GM12878 (cell line): ENCODE data around the gene CLCNKA.

ENCODE experiments used
- CREB1 ChIP-seq: IDR thresholded peaks from 2 replicates; pipeline ENCODE4 v1.6.1; 2012; ENCODE audit warnings: low read depth, mild to moderate bottlenecking, inconsistent platforms
- CTCF ChIP-seq, 3 experiments: IDR thresholded peaks in 2 of 3; conservative IDR thresholded peaks in 1 of 3; 2 replicates each; pipeline ENCODE4 v1.5.1; 2011; ENCODE audit warnings: low read depth in 3 of 3, low read length in 3 of 3, mild to moderate bottlenecking in 3 of 3, control low read depth in 2 of 3, moderate library complexity in 2 of 3, inconsistent platforms in 1 of 3, mixed read lengths in 1 of 3; ENCODE audit not compliant: control insufficient read depth in 2 of 3, insufficient read depth in 1 of 3; ENCODE audit errors: extremely low read depth in 1 of 3
- EZH2 ChIP-seq: IDR thresholded peaks from 2 replicates; pipeline ENCODE4 v1.6.1; 2012; ENCODE audit warnings: low read depth, mild to moderate bottlenecking, control low read depth, inconsistent platforms, low read length, borderline replicate concordance; ENCODE audit not compliant: control insufficient read depth
- GATAD2B ChIP-seq: fragments of 450-650 bp; conservative IDR thresholded peaks from 2 replicates; pipeline ENCODE4 v1.6.1; 2017; ENCODE audit warnings: low read depth, mild to moderate bottlenecking, moderate library complexity
- JUNB ChIP-seq: IDR thresholded peaks from 2 replicates; pipeline ENCODE4 v1.6.1; 2016; ENCODE audit warnings: antibody characterized with exemption, mild to moderate bottlenecking
- PBX3 ChIP-seq: IDR thresholded peaks from 2 replicates; pipeline ENCODE4 v1.6.1; 2011; ENCODE audit warnings: mild to moderate bottlenecking, low read depth, low read length, moderate library complexity; ENCODE audit not compliant: insufficient replicate concordance
- POLR2A ChIP-seq: IDR thresholded peaks from 2 replicates; pipeline ENCODE4 v1.6.1; 2011; ENCODE audit warnings: low read depth, mild to moderate bottlenecking, low read length
- POLR2AphosphoS5 ChIP-seq: IDR thresholded peaks from 2 replicates; pipeline ENCODE4 v1.6.1; 2011; ENCODE audit warnings: mild to moderate bottlenecking, low read length, inconsistent platforms
- SMC3 ChIP-seq: IDR thresholded peaks from 2 replicates; pipeline ENCODE4 v1.6.1; 2011; ENCODE audit warnings: low read length, improper control_type of control experiment, borderline replicate concordance
- TF ChIP-seq, protein P1 (sequence below): IDR thresholded peaks from 2 replicates; pipeline ENCODE4 v1.6.1; 2011; ENCODE audit warnings: low read depth, mild to moderate bottlenecking, low read length, moderate library complexity, borderline replicate concordance; ENCODE audit errors: extremely low read depth
- TF ChIP-seq, protein P2 (sequence below): fragments of 450-650 bp; IDR thresholded peaks from 2 replicates; pipeline ENCODE4 v1.6.1; 2014; ENCODE audit warnings: mild to moderate bottlenecking
- TF ChIP-seq, protein P3 (sequence below): IDR thresholded peaks from 2 replicates; pipeline ENCODE4 v1.6.1; 2011; ENCODE audit warnings: borderline replicate concordance, low read depth, mild to moderate bottlenecking, moderate library complexity, mixed read lengths, low read length; ENCODE audit not compliant: insufficient read depth; ENCODE audit errors: extremely low read length
- TF ChIP-seq, protein P4 (sequence below): IDR thresholded peaks from 2 replicates; pipeline ENCODE4 v1.6.1; 2012; ENCODE audit warnings: low read depth, low read length, improper control_type of control experiment

DNA sequence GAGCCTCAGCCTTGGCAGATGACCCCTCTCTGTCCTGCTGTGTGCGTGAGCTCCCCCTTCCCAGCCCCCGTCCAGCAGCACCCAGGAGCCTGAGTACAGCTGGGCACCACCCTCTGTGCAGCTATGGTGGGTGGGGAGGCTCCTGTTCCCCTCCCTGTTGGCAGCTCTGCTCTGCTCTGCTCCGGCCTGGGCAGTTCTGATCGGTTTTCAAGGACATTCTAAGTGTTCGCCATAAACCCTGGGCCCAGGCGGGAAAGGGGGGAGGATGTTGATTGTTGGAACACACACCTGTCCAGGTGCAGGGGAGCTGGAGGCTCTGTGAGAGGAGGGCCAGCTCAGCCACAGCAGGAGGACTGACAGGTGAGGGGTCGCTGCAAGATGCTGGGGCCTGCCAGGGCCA is 21.7 kb downstream of the CLCNKA start, which contains the start of gene CLCNKB:
- TF ChIP-seq, protein P1, sequence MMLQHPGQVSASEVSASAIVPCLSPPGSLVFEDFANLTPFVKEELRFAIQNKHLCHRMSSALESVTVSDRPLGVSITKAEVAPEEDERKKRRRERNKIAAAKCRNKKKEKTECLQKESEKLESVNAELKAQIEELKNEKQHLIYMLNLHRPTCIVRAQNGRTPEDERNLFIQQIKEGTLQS = no peak
- no peak for TF ChIP-seq CTCF (IDR thresholded peaks at IDR 0.05 in 2 of 3, conservative IDR thresholded peaks at IDR 0.05 in 1 of 3; ENCODE audit: control insufficient read depth in 2 of 3, extremely low read depth in 1 of 3, insufficient read depth in 1 of 3, low read depth in 3 of 3, low read length in 3 of 3)
- TF ChIP-seq SMC3 = no peak
- no peak for TF ChIP-seq GATAD2B
- TF ChIP-seq EZH2 = no peak
- no peak for TF ChIP-seq POLR2AphosphoS5
- no peak for TF ChIP-seq PBX3
- TF ChIP-seq, protein P2, sequence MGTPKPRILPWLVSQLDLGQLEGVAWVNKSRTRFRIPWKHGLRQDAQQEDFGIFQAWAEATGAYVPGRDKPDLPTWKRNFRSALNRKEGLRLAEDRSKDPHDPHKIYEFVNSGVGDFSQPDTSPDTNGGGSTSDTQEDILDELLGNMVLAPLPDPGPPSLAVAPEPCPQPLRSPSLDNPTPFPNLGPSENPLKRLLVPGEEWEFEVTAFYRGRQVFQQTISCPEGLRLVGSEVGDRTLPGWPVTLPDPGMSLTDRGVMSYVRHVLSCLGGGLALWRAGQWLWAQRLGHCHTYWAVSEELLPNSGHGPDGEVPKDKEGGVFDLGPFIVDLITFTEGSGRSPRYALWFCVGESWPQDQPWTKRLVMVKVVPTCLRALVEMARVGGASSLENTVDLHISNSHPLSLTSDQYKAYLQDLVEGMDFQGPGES = no peak
- TF ChIP-seq, protein P3, sequence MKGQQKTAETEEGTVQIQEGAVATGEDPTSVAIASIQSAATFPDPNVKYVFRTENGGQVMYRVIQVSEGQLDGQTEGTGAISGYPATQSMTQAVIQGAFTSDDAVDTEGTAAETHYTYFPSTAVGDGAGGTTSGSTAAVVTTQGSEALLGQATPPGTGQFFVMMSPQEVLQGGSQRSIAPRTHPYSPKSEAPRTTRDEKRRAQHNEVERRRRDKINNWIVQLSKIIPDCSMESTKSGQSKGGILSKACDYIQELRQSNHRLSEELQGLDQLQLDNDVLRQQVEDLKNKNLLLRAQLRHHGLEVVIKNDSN = no peak
- no peak for TF ChIP-seq POLR2A
- TF ChIP-seq, protein P4, sequence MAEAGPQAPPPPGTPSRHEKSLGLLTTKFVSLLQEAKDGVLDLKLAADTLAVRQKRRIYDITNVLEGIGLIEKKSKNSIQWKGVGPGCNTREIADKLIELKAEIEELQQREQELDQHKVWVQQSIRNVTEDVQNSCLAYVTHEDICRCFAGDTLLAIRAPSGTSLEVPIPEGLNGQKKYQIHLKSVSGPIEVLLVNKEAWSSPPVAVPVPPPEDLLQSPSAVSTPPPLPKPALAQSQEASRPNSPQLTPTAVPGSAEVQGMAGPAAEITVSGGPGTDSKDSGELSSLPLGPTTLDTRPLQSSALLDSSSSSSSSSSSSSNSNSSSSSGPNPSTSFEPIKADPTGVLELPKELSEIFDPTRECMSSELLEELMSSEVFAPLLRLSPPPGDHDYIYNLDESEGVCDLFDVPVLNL = no peak
- no peak for TF ChIP-seq CREB1
- TF ChIP-seq JUNB = no peak
